ENCODE measurements around the gene EPB41.

- TF ChIP-seq USF1 (IDR thresholded peaks at IDR 0.05; ENCODE audit: borderline replicate concordance, low read depth): no peak
- no peak for TF ChIP-seq CTCF (IDR thresholded peaks at IDR 0.05)
- TF ChIP-seq EP300 (IDR thresholded peaks at IDR 0.05; ENCODE audit: borderline replicate concordance in 1 of 2, low read depth in 1 of 2, low read length in 1 of 2): no peak
- no peak for TF ChIP-seq FOXM1 (IDR thresholded peaks at IDR 0.05; ENCODE audit: low read depth)
- TF ChIP-seq POLR2AphosphoS5 (IDR thresholded peaks at IDR 0.05; ENCODE audit: low read depth, low read length): no peak
- TF ChIP-seq ZBTB33 (IDR thresholded peaks at IDR 0.05; ENCODE audit: borderline replicate concordance, low read depth): no peak
- no peak for TF ChIP-seq NRF1 (IDR thresholded peaks at IDR 0.05; ENCODE audit: low read depth, low read length)
- TF ChIP-seq FOSL2 (IDR thresholded peaks at IDR 0.05; ENCODE audit: borderline replicate concordance, low read depth): no peak
- TF ChIP-seq GABPA (IDR thresholded peaks at IDR 0.05; ENCODE audit: low read depth): no peak
- TF ChIP-seq MXI1 (IDR thresholded peaks at IDR 0.05; ENCODE audit: low read depth, low read length): no peak
- TF ChIP-seq YY1 (IDR thresholded peaks at IDR 0.05; ENCODE audit: low read depth): no peak
- TF ChIP-seq MAX (IDR thresholded peaks at IDR 0.05; ENCODE audit: low read depth): no peak
- no peak for TF ChIP-seq JUND (IDR thresholded peaks at IDR 0.05)
These were observed 14.1 kb downstream of the EPB41 start for GRCh38 chr1:28928314-28928941.

Data from SK-N-SH (cell line).